LNCaP clone FGC (cell line): ENCODE data around the gene ADGRG3.
"Not testable (repeated sequence)": the region's sequence is repeated elsewhere in the genome, so short reads cannot be mapped to it uniquely, and the experiment has no call there.

ENCODE experiments used
- DNase-seq: peaks from one replicate; pipeline ENCODE4 v3.0.0-alpha.2; 2011; ENCODE audit warnings: low read depth
- H3K4me3 ChIP-seq: 2 replicates; pipeline ENCODE4 v1.5.1; 2011; ENCODE audit warnings: mild to moderate bottlenecking, low read depth, low read length, control low read depth
- CTCF ChIP-seq: IDR thresholded peaks from 2 replicates; pipeline ENCODE4 v1.5.1; 2012; ENCODE audit warnings: mild to moderate bottlenecking; ENCODE audit not compliant: control insufficient read depth, insufficient read depth; ENCODE audit errors: extremely low read depth

Gene ADGRG3

GRCh38 chr16:57725554-57725953, 57.4 kb downstream of the ADGRG3 start:
- DNase-seq, result no peak
- H3K4me3 ChIP-seq, result no peak overlapping the region
- no peak for TF ChIP-seq CTCF

GRCh38 chr16:57725976-57726375, 57.9 kb downstream of the ADGRG3 start:
- no peak for DNase-seq
- no peak for TF ChIP-seq CTCF
- no peak overlapping the region for H3K4me3 ChIP-seq

- DNase-seq, result no peak
- no peak overlapping the region for H3K4me3 ChIP-seq
- TF ChIP-seq CTCF, result no peak
Observed at GRCh38 chr16:57726433-57726947, 58.4 kb downstream of the ADGRG3 start.

GRCh38 chr16:57727610-57728009, 59.5 kb downstream of the ADGRG3 start:
- DNase-seq, result no peak
- TF ChIP-seq CTCF, result no peak
- no peak overlapping the region for H3K4me3 ChIP-seq

GRCh38 chr16:57728336-57729181, 60.5 kb downstream of the ADGRG3 start:
- DNase-seq, result no peak

GRCh38 chr16:57729182-57729484, 61.0 kb downstream of the ADGRG3 start:
- no peak overlapping the region for H3K4me3 ChIP-seq
- no peak for TF ChIP-seq CTCF
- no peak for DNase-seq

More at GRCh38 chr16:57728336-57729181, 60.5 kb downstream of the ADGRG3 start:
- no peak overlapping the region for H3K4me3 ChIP-seq
- TF ChIP-seq CTCF, result no peak

GRCh38 chr16:57729852-57730251, 61.7 kb downstream of the ADGRG3 start:
- not testable (repeated sequence) for H3K4me3 ChIP-seq

More at GRCh38 chr16:57729852-57730251, 61.7 kb downstream of the ADGRG3 start:
- not testable (repeated sequence) for DNase-seq
